GM18526 (cell line): ENCODE results near the gene SOHLH2.

Experiments
- POLR2A ChIP-seq: IDR thresholded peaks from 3 replicates; pipeline ENCODE4 v1.6.1; 2011; ENCODE audit not compliant: insufficient read length; ENCODE audit errors: extremely low read depth

Gene SOHLH2, protein sequence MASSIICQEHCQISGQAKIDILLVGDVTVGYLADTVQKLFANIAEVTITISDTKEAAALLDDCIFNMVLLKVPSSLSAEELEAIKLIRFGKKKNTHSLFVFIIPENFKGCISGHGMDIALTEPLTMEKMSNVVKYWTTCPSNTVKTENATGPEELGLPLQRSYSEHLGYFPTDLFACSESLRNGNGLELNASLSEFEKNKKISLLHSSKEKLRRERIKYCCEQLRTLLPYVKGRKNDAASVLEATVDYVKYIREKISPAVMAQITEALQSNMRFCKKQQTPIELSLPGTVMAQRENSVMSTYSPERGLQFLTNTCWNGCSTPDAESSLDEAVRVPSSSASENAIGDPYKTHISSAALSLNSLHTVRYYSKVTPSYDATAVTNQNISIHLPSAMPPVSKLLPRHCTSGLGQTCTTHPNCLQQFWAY

DNA sequence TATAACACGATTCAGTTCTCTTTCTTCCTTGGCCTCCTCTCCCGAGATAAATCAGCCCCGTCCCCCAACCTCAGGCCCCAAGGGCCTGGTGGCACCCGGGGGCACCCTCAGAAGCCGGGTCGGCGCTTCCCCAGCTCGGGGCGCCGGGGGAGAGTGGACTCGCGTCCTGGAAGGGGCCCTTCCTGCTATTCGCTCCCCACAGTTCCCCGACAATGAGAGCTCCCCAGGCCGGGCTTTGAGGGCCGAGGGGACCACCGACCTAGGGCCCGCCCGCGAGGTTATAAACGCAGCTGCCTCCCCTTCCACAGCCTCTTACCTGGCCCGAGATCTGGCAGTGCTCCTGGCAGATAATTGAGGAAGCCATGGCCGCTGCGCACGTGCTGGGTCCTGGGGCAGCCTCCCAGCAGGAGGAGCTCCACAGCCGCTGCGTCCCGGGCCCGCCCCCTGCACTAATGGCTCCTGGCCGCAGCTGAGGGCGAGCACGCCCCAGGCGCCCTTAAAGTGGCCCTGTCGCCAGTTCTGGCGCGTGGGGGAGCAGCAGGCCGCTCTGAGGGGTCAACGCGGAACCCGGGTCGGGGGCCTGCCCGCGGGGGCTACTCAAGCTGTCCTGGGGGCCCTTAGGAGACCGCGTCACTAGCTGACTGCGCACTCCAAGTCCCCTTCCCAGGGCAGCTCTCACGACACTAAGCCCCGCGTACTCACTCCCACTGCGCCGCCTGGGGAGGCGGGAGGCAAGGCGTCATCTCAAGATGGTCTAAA, at the start of gene SOHLH2:
TSS of gene SOHLH2 (minus strand) at position 394 of the 759 bp plus-strand sequence. CDS start at position 364, 30 bp downstream.
- TF ChIP-seq POLR2A, result no peak

DNA sequence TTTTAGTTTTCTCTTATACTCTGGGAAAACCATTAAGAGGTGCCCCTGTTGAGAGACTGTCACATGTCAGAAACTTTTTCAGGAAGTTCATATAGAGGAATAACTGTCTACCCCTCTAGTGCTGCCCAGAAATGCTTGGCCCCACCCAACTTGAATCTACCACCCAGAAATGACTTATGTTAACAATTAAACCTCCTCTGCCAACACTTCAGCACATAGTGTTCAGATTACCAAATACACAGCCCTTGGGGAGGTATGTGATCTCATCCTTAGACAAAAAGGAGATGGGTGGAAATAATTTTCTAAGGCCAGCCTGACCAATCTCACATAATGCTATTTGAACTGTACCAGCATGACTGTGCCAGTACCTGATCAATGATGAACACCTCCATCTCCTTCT, 47.6 kb upstream of the SOHLH2 start:
- no peak for TF ChIP-seq POLR2A

DNA sequence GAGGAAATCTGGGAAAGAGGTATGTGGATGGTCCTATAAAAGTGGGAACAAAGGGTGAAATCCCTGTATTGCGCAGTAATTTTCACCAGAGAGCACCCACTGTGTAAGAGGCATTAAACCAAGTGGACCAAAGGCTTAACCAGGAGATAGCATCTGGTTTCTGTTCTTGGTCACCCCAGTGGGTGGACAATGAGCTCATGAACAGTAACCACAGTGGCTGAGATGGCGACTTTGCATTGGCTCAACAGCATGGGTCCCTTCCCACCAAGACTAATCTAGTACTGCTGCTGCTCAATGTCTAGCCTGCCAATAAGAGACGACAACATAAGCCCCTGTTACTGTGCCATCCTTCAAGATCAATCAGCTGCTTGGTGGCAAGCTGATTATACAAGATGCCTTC, 46.7 kb upstream of the SOHLH2 start:
- no peak for TF ChIP-seq POLR2A

DNA sequence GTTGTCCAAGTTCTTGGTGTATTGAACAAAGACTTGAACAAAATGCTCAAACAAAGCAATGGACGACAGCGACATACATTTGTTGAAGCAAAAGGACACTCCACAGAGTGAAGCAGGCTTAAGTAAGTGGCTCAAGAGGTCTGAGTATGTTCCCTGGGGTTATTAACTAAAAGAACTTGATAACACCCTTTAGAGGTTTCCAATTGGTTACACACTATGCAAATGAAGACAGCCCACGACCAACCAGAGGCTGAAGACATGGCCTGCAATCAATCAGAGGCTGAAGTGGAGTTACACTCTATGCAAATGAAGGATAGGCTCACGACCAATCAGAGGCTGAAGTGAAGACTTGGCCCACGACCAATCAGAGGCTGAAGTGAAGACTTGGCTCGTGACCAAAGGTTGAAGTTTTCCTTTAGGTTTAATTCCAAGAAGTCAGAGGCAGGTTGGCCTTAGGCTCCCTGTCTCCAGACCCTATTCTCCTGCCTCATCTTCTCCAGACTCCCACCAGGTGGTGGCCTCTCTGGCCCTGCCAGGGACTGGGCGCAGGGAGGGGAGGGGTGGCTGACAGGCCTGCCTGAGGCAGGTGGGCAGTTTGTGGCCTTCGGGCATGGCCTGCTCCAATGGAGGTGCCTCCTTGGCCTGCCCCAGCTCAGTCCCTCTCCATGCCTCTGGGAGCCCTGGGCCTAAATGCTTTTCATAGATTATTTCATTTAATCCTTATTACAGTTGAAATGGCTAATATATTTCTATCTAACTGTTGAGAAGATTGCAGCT, 45.2 kb upstream of the SOHLH2 start:
- no peak for TF ChIP-seq POLR2A

DNA sequence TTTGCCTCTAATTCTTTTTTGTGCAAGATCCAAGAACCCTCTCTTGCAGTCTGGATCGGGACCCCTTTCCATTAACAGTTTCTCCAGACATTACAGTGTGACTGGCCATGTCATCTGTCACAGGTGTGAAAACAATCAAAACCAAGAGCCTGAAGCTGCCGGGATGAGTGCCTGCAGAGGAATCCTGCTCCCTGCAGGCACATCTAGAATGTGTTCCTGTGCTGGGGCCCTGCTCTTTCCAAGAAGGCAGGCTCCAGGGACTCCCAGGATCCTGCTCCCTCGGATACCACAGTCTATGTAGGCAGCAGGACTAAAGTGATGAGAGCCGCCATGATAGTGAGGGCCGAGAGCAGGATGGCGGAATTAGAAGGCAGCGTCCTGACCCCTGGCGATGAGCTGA, 44.5 kb upstream of the SOHLH2 start:
- no peak for TF ChIP-seq POLR2A

DNA sequence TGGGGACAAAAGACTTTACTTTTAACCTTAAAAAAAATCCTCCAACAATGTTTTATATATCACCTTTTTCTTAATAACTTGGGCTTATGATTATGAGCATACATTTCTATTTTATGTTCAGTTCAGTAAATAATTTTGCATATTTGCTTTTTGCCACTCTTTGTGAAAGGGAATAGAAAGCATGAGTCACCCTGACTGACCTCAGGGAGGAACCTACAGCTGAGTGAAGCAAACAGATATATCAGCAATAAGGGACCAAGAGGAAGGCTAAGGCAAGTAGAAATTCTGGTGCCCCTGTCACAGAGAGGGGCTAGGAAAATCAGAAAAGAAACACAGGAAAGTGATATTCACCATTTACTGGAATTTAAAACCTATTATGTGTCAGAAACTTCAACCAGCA, 37.2 kb upstream of the SOHLH2 start:
- TF ChIP-seq POLR2A, result no peak

DNA sequence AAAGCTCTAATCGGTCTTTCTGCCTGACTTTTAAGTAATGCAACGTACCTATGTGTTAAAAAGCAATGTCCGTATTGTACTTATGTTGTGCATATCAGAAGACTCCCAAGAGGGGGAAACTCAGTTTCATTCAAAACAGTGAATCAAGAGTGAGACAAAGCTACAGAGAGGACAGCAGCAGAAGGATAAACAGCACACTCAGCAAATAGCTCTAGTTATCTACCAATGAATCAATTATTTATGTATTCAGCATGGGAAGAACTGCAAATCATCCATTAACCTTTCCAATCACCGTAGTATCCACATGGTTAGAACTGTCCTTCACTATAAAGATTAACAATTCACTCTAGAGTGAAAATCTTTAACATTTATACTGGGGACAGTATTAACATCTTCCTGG, 36.7 kb upstream of the SOHLH2 start:
- no peak for TF ChIP-seq POLR2A

DNA sequence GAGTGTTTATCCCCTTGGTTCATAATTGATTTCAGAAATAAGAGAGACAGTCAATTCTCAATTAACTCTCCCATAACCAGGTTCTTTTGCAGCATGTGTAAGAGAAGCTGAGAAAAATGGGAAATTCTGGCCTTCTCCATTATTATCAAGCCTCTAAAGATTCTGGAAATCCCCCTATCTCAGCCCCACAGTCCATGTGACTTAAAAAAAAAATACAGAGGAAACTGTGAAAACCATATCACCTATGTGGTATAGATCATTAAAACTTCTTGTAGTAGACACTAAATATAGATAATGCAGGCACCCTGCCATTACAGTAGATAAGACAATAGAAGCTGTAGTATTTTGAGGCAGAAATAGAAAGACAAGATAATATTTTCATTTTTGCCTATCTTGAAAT, 34.3 kb upstream of the SOHLH2 start:
- no peak for TF ChIP-seq POLR2A

DNA sequence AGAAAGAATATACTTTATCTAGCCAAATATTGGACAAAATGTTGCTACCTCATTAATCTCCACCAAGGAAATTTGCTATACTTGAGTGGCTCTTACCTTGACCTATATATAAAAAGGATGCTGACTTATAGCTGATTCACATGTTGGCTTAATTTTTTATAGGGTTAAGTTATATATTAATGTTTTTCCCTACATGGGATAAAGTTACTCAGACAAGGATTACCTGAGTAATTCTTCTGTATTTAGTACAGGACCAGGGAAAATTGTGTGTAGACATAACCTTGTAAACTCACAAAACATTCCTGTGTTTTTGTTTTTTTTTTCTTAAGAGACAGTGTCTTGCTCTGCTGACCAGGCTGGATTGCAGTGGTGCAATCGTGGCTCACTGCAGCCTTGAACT, 30.6 kb upstream of the SOHLH2 start:
- no peak for TF ChIP-seq POLR2A

DNA sequence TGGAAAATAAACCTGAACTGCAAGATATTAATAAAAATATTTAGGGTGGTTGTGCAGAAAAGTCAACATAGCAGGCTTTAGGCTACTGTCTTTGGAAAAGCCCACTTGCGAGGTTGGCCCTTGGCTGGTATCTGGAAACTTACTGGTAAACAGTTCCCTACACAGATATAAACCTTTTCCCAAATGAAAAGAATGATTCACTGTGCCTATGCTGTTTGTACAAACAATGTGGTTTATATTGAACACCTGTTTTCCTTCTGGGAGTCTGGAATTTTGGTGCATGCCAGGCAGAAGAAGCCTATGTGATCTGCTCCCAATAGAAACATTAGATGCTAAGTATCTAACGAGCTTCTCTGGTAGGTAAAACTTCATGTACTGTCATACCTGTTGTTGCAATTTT, 29.7 kb upstream of the SOHLH2 start:
- TF ChIP-seq POLR2A, result no peak

DNA sequence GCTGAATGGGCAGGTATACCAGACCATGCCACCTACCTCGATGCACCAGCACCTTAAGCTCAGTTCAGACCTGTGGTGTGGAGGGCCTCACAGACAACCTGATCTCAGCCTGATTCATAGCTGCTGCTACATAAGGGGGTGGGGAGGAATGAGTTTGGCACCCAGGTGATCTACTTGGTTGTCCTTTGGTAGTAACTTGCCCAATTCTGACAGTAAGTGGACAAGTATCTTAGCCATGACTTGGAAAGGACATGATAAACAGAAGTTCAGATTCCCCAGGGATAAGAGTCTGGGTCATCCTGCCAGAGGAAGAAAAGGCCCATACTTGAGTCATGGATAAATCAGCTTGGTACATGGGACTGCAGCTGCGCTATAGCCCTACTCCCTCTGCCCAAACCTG, 28.4 kb upstream of the SOHLH2 start:
- no peak for TF ChIP-seq POLR2A

DNA sequence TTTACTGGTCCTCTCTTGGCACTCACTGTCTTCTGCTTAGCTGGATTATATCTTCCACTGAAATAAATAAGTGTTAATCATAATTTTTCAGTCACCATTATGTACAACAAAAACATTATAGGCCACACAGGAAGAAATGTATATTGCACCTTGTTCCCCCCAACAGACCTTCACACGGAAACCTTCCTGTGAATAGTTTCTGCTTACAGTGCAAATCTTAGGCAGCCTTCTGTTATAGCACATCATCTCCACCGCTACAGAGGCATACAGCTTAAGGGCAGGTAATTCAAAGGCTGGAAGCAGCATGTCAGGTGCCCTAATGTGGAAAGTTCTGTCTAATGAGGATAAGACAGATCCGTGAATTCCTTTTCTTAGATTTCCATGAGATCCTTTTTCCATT, 16.9 kb upstream of the SOHLH2 start:
- TF ChIP-seq POLR2A, result no peak

DNA sequence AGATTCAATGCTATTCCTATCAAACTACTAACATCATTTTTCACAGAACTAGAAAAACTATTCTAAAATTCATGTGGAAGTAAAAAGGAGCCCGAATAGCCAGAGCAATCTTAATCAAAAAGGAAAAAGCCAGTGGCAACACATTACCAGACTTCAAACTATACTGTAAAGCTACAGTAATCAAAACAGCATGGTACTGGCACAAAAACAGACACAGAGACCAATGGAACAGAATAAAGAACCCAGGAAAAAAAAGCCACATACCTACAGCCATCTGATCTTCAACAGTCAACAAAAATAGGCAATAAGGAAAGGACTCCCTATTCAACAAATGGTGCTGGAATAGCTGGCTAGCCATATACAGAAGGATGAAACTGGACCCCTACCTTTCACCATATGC, 10.4 kb upstream of the SOHLH2 start:
- TF ChIP-seq POLR2A, result no peak

DNA sequence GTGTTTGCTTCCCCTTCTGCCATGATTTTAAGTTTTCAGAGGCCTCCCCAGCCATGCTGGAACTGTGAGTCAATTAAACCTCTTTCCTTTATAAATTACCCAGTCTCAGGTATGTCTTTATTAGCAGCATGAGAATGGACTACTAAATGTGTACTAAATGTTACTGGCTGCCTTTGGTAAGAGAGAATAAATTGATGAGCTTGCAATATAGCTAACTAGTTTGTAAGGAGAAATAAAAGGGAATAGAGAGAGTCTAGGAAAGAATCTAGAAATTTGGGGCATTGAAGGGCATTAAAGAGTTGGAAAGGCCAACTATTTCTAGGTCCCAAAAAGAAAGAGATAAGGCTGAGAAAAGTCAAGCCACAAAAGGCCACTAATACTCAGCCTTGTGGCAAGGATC, 5.5 kb upstream of the SOHLH2 start:
- TF ChIP-seq POLR2A, result no peak

DNA sequence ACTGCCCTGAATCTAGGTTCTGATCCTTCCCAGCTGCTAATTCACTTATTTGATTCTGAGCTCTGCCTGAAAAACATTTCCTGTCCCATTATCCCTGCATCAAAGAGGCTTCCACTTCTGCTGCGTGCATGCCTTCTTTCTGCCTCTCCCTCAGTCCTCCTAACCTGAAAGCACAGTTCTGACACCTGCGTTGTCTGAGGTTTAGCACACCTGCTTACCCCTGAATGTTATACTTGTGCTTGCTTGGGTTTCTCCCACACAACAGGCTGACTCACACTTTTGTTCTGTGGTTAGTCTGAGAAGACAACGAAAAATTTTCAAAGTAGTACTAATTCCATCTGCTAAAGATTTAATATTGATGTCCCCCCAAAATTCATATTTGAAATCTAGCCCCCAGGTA, 3.1 kb upstream of the SOHLH2 start:
- no peak for TF ChIP-seq POLR2A

DNA sequence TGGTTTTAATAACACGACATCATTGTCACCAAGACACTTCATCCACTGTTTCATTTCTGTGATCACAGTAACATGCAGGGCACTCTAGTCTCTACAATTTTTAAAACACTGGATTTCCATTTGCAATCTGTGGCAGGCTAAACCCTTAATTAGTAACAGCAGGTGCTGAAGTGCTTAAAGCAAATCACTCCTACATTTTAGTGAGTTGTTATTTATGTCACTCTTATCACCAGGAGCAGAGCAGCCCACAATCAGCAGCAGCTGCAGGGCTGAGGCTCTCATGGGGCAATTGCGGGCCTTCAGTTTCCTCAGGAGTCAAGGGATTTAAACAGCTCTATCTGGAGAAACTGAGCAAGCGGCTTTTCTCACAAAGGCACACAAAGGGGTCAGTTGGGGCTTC, 1.6 kb downstream of the SOHLH2 start:
- no peak for TF ChIP-seq POLR2A
